ENCODE data around the gene SAPCD2. TPM values are rescaled to one million over a fixed set of nuclear protein-coding genes. Genes with fewer than 3 reads are reported as not detected.

Gene SAPCD2
- total RNA-seq, 1 experiment from 2014 or later, result 41.1 TPM

DNA sequence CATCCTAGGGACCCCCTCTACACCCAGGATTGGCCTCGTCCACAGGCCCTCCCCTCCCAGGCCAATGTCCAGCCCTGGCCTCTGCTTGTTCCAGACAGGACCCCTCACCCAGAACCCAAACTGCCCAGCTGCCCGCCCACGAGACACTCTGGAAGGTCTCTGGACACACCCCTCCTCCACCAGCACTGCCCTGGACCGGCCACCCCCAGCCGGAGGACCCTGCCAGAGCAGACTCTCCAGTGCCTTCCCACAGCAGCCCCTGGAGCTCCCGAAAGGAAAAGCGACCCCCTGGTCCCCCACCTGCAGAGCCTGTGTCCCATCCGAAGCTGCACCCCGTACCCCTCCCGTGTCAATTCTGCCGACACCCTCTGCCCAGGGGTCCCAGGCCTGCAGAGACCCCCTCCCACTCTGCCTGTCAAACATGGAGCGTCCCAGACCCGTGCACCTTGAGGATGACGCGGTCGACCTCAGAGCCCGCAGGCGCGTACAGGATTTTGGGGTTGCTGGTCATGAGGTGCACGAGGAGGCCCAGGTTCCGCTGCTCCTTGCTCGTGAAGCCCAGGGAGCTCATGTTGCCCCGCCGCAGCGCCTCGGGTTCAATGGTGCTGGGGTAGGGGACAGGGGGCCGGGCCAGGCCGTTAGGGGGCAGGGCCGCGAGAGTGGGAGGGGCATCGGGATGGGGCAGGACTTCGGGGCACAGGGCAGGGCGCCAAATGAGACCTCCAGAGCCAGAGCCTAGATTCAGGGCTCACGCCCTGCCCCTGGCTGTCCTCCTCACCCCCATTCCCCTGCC is 50.3 kb downstream of the SAPCD2 start:
- H3K9me3 Mint-ChIP-seq (ENCODE audit: low read depth, unreplicated experiment), result no peaks in the 10 kb centered on the region

DNA sequence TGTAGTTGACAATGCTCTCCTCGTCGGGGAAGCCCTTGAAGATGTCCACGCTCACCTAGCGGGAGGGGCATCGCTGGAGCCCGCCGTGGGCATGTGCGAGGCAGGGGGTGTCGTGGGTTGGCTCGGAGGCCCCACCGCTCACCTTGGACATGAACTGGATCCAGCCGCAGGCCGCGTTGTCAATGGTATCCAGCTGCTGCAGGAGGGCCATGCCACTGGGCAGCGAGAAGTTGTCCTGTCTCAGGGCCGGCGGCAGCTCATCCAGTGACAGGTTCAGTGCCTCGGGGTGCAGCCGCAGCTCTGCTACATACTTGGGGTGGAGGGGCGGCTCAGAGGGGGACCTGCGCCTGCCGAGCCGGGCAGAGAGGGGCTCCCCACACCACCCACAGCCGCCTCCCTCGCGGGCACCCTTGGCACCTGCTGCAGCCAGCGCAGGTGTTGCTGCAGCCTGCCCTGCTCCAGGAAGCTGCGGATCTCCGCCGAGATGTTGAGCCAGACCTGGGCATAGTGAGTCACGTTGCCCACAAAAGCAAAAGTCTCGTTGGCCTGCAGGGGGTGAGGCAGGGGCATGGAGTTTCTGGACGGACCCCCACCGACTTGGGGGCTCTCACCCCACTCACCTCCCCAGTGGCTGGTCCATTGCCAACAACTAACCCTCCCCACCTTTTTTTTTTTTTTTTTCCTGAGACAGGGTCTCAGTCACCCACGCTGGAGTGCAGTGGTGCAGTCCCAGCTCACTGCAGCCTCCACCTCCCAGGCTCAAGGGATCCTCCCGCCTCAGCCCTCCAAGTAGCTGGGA is 51.4 kb downstream of the SAPCD2 start:
- H3K36me3 Mint-ChIP-seq (ENCODE audit: insufficient read depth, unreplicated experiment), result peaks cover 20% of the 10 kb centered on the region
- H3K27me3 Mint-ChIP-seq (ENCODE audit: unreplicated experiment), result no peaks in the 10 kb centered on the region
- TF ChIP-seq, protein P1, sequence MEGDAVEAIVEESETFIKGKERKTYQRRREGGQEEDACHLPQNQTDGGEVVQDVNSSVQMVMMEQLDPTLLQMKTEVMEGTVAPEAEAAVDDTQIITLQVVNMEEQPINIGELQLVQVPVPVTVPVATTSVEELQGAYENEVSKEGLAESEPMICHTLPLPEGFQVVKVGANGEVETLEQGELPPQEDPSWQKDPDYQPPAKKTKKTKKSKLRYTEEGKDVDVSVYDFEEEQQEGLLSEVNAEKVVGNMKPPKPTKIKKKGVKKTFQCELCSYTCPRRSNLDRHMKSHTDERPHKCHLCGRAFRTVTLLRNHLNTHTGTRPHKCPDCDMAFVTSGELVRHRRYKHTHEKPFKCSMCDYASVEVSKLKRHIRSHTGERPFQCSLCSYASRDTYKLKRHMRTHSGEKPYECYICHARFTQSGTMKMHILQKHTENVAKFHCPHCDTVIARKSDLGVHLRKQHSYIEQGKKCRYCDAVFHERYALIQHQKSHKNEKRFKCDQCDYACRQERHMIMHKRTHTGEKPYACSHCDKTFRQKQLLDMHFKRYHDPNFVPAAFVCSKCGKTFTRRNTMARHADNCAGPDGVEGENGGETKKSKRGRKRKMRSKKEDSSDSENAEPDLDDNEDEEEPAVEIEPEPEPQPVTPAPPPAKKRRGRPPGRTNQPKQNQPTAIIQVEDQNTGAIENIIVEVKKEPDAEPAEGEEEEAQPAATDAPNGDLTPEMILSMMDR (IDR thresholded peaks at IDR 0.05; ENCODE audit: unreplicated experiment), result no peak
- H3K4me3 Mint-ChIP-seq (ENCODE audit: low read depth, unreplicated experiment), result no peak overlapping the region
- BruUV-seq (replicated peaks), result no TSS peak
- H3K4me1 Mint-ChIP-seq (ENCODE audit: low read depth, unreplicated experiment), result no peaks in the 10 kb centered on the region
- H3K27ac Mint-ChIP-seq (ENCODE audit: unreplicated experiment), result no peak overlapping the region
- H3K9me3 Mint-ChIP-seq (ENCODE audit: low read depth, unreplicated experiment), result no peaks in the 10 kb centered on the region
- CTCF ChIA-PET, result interaction anchor here (0.6 kb wide), 1 partner anchor 81 kb away, joined by 5 read pairs; no protein-coding TSS in a partner anchor
- intact Hi-C loops (cut with micrococcal nuclease; ENCODE audit: unreplicated experiment), result no loop called here
- DNase-seq, result no peak

More for the DNA sequence above, 50.3 kb downstream of the SAPCD2 start:
- no peak overlapping the region for H3K27ac Mint-ChIP-seq (ENCODE audit: unreplicated experiment)
- CTCF ChIA-PET, result no interaction called here
- DNase-seq, result no peak
- BruUV-seq (replicated peaks), result no TSS peak
- intact Hi-C loops (cut with micrococcal nuclease; ENCODE audit: unreplicated experiment), result no loop called here
- H3K4me3 Mint-ChIP-seq (ENCODE audit: low read depth, unreplicated experiment), result no peak overlapping the region
- no peaks in the 10 kb centered on the region for H3K27me3 Mint-ChIP-seq (ENCODE audit: unreplicated experiment)
- TF ChIP-seq, protein P1 (IDR thresholded peaks at IDR 0.05; ENCODE audit: unreplicated experiment), result no peak
- H3K4me1 Mint-ChIP-seq (ENCODE audit: low read depth, unreplicated experiment), result no peaks in the 10 kb centered on the region
- H3K36me3 Mint-ChIP-seq (ENCODE audit: insufficient read depth, unreplicated experiment), result peaks cover 19% of the 10 kb centered on the region

DNA sequence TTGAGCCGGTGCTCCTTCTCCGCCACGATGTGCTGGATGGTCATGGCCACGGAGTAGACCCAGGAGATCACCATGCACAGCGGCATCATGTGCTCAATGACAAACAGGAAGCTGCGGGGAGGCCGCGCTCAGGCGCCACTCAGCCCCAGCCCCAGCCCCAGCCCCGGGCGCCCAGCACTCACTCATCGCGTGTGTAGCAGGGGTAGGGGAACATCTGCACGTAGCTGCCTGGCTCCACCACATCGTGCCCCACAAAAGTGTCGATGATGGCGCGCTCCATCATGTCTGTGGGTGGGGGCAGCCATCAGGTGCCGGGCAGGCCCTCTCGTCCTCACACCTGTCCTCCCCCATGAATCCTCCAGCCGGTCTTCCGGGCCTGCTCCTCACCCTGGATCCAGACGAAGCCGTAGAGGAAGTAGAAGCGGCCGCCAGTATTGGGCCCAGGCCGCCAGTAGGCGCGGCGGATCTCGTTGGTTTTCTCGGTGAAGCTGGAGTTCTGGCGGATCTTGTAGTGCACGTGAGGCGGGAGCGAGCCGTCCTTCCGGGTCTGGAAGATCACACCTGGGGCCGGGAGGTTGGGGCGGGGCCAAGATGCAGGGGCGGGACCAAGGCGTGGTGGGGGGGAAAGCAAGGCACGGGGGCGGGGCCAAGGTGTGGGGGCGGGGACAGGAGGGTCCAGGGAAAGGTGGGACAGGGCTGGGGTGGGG is 52.4 kb downstream of the SAPCD2 start:
- BruUV-seq (replicated peaks), result no TSS peak
- H3K9me3 Mint-ChIP-seq (ENCODE audit: low read depth, unreplicated experiment), result no peaks in the 10 kb centered on the region
- TF ChIP-seq, protein P1 (IDR thresholded peaks at IDR 0.05; ENCODE audit: unreplicated experiment), result no peak
- no peaks in the 10 kb centered on the region for H3K27me3 Mint-ChIP-seq (ENCODE audit: unreplicated experiment)
- H3K4me3 Mint-ChIP-seq (ENCODE audit: low read depth, unreplicated experiment), result no peak overlapping the region
- H3K4me1 Mint-ChIP-seq (ENCODE audit: low read depth, unreplicated experiment), result no peaks in the 10 kb centered on the region
- H3K36me3 Mint-ChIP-seq (ENCODE audit: insufficient read depth, unreplicated experiment), result peaks cover 18% of the 10 kb centered on the region
- CTCF ChIA-PET, result interaction anchor here (0.5 to 1.0 kb wide), 3 partner anchors 12 to 256 kb away, joined by 3 to 5 read pairs (median 3); no protein-coding TSS in a partner anchor
- DNase-seq, result no peak
- intact Hi-C loops (cut with micrococcal nuclease; ENCODE audit: unreplicated experiment), result no loop called here
- H3K27ac Mint-ChIP-seq (ENCODE audit: unreplicated experiment), result no peak overlapping the region

DNA sequence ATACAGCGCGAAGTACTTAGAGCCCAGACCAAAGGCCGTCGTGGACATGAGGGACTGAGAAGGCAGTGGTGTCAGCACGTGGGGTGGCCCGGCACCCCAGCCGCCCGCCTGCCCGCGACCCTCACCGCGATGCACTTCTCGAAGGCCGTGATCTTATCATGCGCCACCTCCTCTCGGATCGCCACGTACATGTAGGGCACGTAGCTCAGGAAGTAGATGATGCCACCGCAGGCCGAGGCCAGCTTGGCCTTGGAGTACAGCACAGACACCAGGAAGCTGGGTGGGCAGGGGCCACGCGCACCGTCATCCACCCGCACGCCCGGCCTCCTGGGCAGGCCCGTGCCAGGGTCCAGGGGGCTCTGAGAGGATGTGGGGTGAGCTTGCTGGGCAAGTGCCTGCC is 53.3 kb downstream of the SAPCD2 start:
- Mint-ChIP-seq H3K27ac (ENCODE audit: unreplicated experiment) (no peak overlapping the region), H3K36me3 (ENCODE audit: insufficient read depth, unreplicated experiment) (peaks cover 15% of the 10 kb centered on the region), H3K9me3 (ENCODE audit: low read depth, unreplicated experiment) (no peaks in the 10 kb centered on the region), H3K27me3 (ENCODE audit: unreplicated experiment) (no peaks in the 10 kb centered on the region), H3K4me3 (ENCODE audit: low read depth, unreplicated experiment) (no peak overlapping the region), H3K4me1 (ENCODE audit: low read depth, unreplicated experiment) (no peaks in the 10 kb centered on the region)
- no peak for DNase-seq
- no TSS peak for BruUV-seq (replicated peaks)
- TF ChIP-seq, protein P1 (IDR thresholded peaks at IDR 0.05; ENCODE audit: unreplicated experiment), result no peak
- CTCF ChIA-PET, result interaction anchor here (1.0 kb wide), 1 partner anchor 12 kb away, joined by 3 read pairs; no protein-coding TSS in a partner anchor
- intact Hi-C loops (cut with micrococcal nuclease; ENCODE audit: unreplicated experiment), result no loop called here
